Astrocyte of the spinal cord (primary cell): ENCODE data around the gene GFY.

Source experiments
- DNase-seq: peaks from one replicate; pipeline ENCODE4 v3.0.0; 2011; ENCODE audit warnings: low read depth, low spot score
- H3K4me3 ChIP-seq: 2 replicates; pipeline ENCODE4 v1.5.1; 2011; ENCODE audit warnings: low read depth, mild to moderate bottlenecking, low read length, moderate library complexity
- in situ Hi-C: cut with HindIII; loops from 2 replicates; pipeline ENCODE4 v1.10.0; 2017; ENCODE audit warnings: low sequenced_read_pairs
- TF ChIP-seq, protein P1 (sequence below): IDR thresholded peaks from 2 replicates; pipeline ENCODE4 v1.5.1; 2012; ENCODE audit warnings: low read depth, mild to moderate bottlenecking, low read length, inconsistent platforms

Gene GFY

DNA sequence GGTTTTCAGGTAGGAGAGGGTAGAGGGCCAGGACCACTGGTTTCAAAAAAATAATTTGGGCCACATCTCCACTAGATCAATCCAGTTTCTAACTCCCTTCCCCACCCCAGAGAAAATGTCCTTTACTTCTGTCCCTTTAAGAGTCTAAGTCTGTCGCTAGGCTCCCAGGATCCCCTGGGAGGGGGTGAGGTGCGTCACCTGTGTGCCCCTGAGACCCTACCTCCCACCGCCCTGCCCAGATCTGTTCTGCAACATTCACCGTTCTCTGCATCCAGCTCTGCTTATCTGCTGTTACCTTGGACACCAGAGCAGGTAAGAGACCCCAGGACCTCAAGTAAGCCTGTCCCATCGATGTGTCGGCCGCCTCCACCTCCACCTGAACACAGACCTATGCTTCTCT, at the start of gene GFY:
GFY (plus strand) TSS at position 211 of the 400 bp plus-strand sequence. CDS start 1,043 bp downstream, outside the sequence.
- no peak within 1 kb of the TSS for H3K4me3 ChIP-seq
- no peak for DNase-seq
- in situ Hi-C loops: no loop called here
- TF ChIP-seq, protein P1, sequence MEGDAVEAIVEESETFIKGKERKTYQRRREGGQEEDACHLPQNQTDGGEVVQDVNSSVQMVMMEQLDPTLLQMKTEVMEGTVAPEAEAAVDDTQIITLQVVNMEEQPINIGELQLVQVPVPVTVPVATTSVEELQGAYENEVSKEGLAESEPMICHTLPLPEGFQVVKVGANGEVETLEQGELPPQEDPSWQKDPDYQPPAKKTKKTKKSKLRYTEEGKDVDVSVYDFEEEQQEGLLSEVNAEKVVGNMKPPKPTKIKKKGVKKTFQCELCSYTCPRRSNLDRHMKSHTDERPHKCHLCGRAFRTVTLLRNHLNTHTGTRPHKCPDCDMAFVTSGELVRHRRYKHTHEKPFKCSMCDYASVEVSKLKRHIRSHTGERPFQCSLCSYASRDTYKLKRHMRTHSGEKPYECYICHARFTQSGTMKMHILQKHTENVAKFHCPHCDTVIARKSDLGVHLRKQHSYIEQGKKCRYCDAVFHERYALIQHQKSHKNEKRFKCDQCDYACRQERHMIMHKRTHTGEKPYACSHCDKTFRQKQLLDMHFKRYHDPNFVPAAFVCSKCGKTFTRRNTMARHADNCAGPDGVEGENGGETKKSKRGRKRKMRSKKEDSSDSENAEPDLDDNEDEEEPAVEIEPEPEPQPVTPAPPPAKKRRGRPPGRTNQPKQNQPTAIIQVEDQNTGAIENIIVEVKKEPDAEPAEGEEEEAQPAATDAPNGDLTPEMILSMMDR: no peak

DNA sequence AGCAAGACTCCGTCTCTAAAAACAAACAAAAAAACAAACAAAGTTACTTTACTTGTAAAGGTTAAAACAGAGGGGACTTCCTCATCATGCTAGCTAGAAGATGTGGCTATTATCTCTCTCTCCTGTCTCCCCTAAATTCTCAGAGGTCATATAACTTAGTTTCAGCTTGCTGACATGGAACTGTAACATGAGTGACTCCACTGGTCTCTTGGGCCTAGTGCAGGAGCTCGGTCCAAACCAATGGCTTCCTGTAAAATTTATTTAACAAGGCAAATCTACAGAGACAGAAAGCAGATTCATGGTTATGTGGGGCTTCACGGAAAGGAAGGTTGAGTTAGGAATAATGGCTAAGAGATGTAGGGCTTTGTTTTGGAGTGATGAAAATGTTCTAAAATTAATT, 46.7 kb upstream of the GFY start:
- H3K4me3 ChIP-seq: no peak overlapping the region
- DNase-seq: no peak
- TF ChIP-seq, protein P1: no peak
- in situ Hi-C loops: no loop called here

DNA sequence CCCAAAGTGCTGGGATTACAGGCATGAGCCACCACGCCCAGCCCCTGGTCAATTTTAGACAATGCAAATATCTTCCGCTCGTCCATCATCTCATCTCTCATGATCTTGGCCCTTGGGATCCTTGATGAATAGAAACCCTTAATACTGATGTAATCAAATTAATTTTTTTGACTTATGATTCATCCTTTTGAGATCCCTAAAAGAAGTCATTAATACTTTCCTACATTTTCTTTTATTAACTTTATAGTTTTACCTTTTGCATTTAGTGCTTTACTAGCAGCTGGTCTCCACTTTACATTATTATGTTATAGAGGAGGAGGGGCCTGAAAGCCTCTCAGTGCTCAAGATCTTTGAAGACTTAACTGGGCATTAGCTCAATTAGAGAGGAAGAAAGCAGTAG, 44.8 kb upstream of the GFY start:
- H3K4me3 ChIP-seq: no peak overlapping the region
- DNase-seq: no peak
- in situ Hi-C loops: no loop called here
- TF ChIP-seq, protein P1: no peak

DNA sequence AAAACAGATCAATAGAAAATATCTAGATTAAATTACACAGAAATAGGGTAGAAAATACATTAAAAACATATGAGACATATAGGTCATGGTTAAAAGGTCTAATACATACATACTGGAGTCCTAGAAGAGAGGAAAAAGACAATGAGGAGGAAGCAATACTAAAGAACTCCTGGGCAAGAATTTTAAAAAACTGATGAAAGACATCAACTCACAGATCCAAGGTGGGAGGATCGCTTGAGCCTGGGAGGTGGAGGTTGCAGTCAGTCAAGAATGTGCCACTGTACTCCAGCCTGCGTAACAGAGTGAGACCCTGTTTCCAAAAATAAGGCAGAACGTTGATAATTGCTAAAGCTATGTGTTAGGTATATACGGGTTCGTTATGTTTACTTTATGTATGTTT, 42.5 kb upstream of the GFY start:
- in situ Hi-C loops: no loop called here
- TF ChIP-seq, protein P1: no peak
- H3K4me3 ChIP-seq: no peak overlapping the region
- DNase-seq: no peak

DNA sequence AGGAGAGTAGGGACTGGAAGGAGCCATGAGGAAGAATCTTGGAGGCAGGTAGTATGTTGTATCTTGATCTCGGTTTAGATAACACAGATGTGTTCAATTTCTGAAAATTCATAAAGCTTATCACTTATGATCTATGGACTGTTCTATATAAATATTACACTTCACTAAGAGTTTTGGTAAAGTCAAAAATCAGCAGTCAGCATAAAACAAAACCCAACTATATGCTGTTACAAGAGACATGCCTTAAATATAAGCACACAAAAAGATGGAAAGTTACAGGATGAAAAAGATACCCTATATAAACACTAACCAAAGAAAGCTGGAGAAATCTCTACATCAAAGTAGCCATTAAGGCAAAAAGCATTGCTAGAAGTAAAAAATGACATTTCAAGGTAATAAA, 41.6 kb upstream of the GFY start:
- no peak overlapping the region for H3K4me3 ChIP-seq
- DNase-seq: no peak
- TF ChIP-seq, protein P1: no peak
- in situ Hi-C loops: no loop called here

DNA sequence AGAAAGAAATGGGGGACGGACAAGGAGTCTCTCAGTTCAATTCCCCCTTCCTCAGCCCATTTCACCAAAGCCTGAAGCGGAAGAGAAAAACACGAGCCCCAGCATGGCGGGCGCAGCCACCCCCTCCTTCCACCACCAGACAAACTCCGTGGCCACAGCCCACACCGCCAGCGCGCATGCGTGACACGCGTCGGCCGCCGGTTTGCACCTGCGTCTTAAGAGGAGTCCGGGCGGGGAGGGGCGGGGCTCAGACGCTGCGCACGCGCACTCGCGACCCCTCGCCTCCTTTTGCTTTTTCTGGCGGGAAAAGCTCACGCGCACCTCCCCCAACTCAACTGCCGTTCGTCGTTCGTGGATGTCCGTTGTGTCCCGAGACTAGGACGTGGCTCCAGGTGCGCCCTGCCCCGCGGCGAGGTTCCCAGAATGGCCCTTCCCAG, 37.2 kb upstream of the GFY start, which contains the start of gene KASH5:
KASH5 (plus strand) TSS at position 314 of the 437 bp plus-strand sequence. CDS start 2,635 bp downstream, outside the sequence.
- in situ Hi-C loops: no loop called here
- DNase-seq: peak; percentile 57
- TF ChIP-seq, protein P1: no peak
- no peak within 1 kb of the TSS for H3K4me3 ChIP-seq

- TF ChIP-seq, protein P1: no peak
- no peak for DNase-seq
- no peak overlapping the region for H3K4me3 ChIP-seq
Observed at GRCh38 chr19:49389406-49389805, 35.8 kb upstream of the GFY start.

More at GRCh38 chr19:49389406-49389805, 35.8 kb upstream of the GFY start:
- in situ Hi-C loops: no loop called here
